ENCODE measurements around the gene CRLF1.

Gene CRLF1

GRCh38 chr19:18647371-18647767, 40.8 kb upstream of the CRLF1 start:
- Histone ChIP-seq H3K9ac (ENCODE audit: low read depth, low read length) (no peak overlapping the region), H3K4me1 (ENCODE audit: control insufficient read depth, insufficient read depth, low read length) (peaks cover 64% of the 10 kb centered on the region), H3K9me3 (replicated peaks; ENCODE audit: low read length) (peaks cover 6% of the 10 kb centered on the region), H3K27me3 (ENCODE audit: control insufficient read depth, insufficient read depth, low read length) (no peaks in the 10 kb centered on the region), H3K36me3 (ENCODE audit: insufficient read depth, low read length) (no peaks in the 10 kb centered on the region), H3K4me2 (ENCODE audit: low read length) (no peak overlapping the region), H3K4me3 (ENCODE audit: low read length) (no peak overlapping the region)

- Histone ChIP-seq H3K27me3 (ENCODE audit: control insufficient read depth, insufficient read depth, low read length) (no peaks in the 10 kb centered on the region), H3K9me3 (replicated peaks; ENCODE audit: low read length) (peaks cover 6% of the 10 kb centered on the region), H3K36me3 (ENCODE audit: insufficient read depth, low read length) (no peaks in the 10 kb centered on the region), H3K4me2 (ENCODE audit: low read length) (no peak overlapping the region), H3K4me3 (ENCODE audit: low read length) (no peak overlapping the region), H3K9ac (ENCODE audit: low read depth, low read length) (no peak overlapping the region), H3K4me1 (ENCODE audit: control insufficient read depth, insufficient read depth, low read length) (peaks cover 61% of the 10 kb centered on the region)
Observed at GRCh38 chr19:18646535-18647370, 40.2 kb upstream of the CRLF1 start.

- peaks cover 44% of the 10 kb centered on the region for H3K4me1 ChIP-seq (ENCODE audit: control insufficient read depth, insufficient read depth, low read length)
Observed at GRCh38 chr19:18645035-18645511, 38.5 kb upstream of the CRLF1 start.

GRCh38 chr19:18644196-18645034, 37.8 kb upstream of the CRLF1 start:
- Histone ChIP-seq H3K36me3 (ENCODE audit: insufficient read depth, low read length) (no peaks in the 10 kb centered on the region), H3K4me3 (ENCODE audit: low read length) (no peak overlapping the region), H3K9ac (ENCODE audit: low read depth, low read length) (no peak overlapping the region), H3K4me1 (ENCODE audit: control insufficient read depth, insufficient read depth, low read length) (peaks cover 38% of the 10 kb centered on the region), H3K4me2 (ENCODE audit: low read length) (peak overlapping the region; percentile 73), H3K9me3 (replicated peaks; ENCODE audit: low read length) (peaks cover 6% of the 10 kb centered on the region), H3K27me3 (ENCODE audit: control insufficient read depth, insufficient read depth, low read length) (no peaks in the 10 kb centered on the region)

More at GRCh38 chr19:18645035-18645511, 38.5 kb upstream of the CRLF1 start:
- Histone ChIP-seq H3K9me3 (replicated peaks; ENCODE audit: low read length) (peaks cover 6% of the 10 kb centered on the region), H3K9ac (ENCODE audit: low read depth, low read length) (no peak overlapping the region), H3K4me2 (ENCODE audit: low read length) (peak overlapping the region; percentile 73), H3K27me3 (ENCODE audit: control insufficient read depth, insufficient read depth, low read length) (no peaks in the 10 kb centered on the region), H3K36me3 (ENCODE audit: insufficient read depth, low read length) (no peaks in the 10 kb centered on the region), H3K4me3 (ENCODE audit: low read length) (no peak overlapping the region)

- Histone ChIP-seq H3K9ac (ENCODE audit: low read depth, low read length) (no peak overlapping the region), H3K4me1 (ENCODE audit: control insufficient read depth, insufficient read depth, low read length) (peaks cover 6% of the 10 kb centered on the region), H3K36me3 (ENCODE audit: insufficient read depth, low read length) (no peaks in the 10 kb centered on the region), H3K9me3 (replicated peaks; ENCODE audit: low read length) (peaks cover 6% of the 10 kb centered on the region), H3K4me2 (ENCODE audit: low read length) (no peak overlapping the region), H3K4me3 (ENCODE audit: low read length) (no peak overlapping the region), H3K27me3 (ENCODE audit: control insufficient read depth, insufficient read depth, low read length) (no peaks in the 10 kb centered on the region)
Observed at GRCh38 chr19:18639706-18640243, 33.2 kb upstream of the CRLF1 start.

- H3K9ac ChIP-seq (ENCODE audit: low read depth, low read length): no peak overlapping the region
- no peaks in the 10 kb centered on the region for H3K9me3 ChIP-seq (replicated peaks; ENCODE audit: low read length)
- H3K4me3 ChIP-seq (ENCODE audit: low read length): peak overlapping the region; percentile 89
- peak overlapping the region; percentile 90 for H3K4me2 ChIP-seq (ENCODE audit: low read length)
- no peaks in the 10 kb centered on the region for H3K27me3 ChIP-seq (ENCODE audit: control insufficient read depth, insufficient read depth, low read length)
- no peaks in the 10 kb centered on the region for H3K4me1 ChIP-seq (ENCODE audit: control insufficient read depth, insufficient read depth, low read length)
- H3K36me3 ChIP-seq (ENCODE audit: insufficient read depth, low read length): no peaks in the 10 kb centered on the region
Observed at GRCh38 chr19:18637673-18638630, 31.4 kb upstream of the CRLF1 start.

GRCh38 chr19:18636969-18637629, 30.5 kb upstream of the CRLF1 start, which contains the start of gene KLHL26:
KLHL26 (plus strand) TSS chr19:18637028; CDS start chr19:18637055, 27 bp downstream.
- Histone ChIP-seq H3K9ac (ENCODE audit: low read depth, low read length) (peak within 1 kb of the TSS; percentile 90), H3K4me3 (ENCODE audit: low read length) (peak within 1 kb of the TSS; percentile 89), H3K27me3 (ENCODE audit: control insufficient read depth, insufficient read depth, low read length) (no peaks in the 10 kb centered on the region), H3K9me3 (replicated peaks; ENCODE audit: low read length) (no peaks in the 10 kb centered on the region), H3K4me2 (ENCODE audit: low read length) (peak within 1 kb of the TSS; percentile 90), H3K36me3 (ENCODE audit: insufficient read depth, low read length) (no peaks in the 10 kb centered on the region), H3K4me1 (ENCODE audit: control insufficient read depth, insufficient read depth, low read length) (no peaks in the 10 kb centered on the region)

GRCh38 chr19:18636183-18636968, 29.8 kb upstream of the CRLF1 start:
- Histone ChIP-seq H3K4me1 (ENCODE audit: control insufficient read depth, insufficient read depth, low read length) (no peaks in the 10 kb centered on the region), H3K27me3 (ENCODE audit: control insufficient read depth, insufficient read depth, low read length) (no peaks in the 10 kb centered on the region), H3K9me3 (replicated peaks; ENCODE audit: low read length) (no peaks in the 10 kb centered on the region), H3K4me2 (ENCODE audit: low read length) (peak overlapping the region; percentile 85), H3K36me3 (ENCODE audit: insufficient read depth, low read length) (no peaks in the 10 kb centered on the region), H3K4me3 (ENCODE audit: low read length) (peak overlapping the region; percentile 89), H3K9ac (ENCODE audit: low read depth, low read length) (peak overlapping the region; percentile 21)

GRCh38 chr19:18635831-18636182, 29.2 kb upstream of the CRLF1 start:
- Histone ChIP-seq H3K4me3 (ENCODE audit: low read length) (no peak overlapping the region), H3K9ac (ENCODE audit: low read depth, low read length) (no peak overlapping the region), H3K9me3 (replicated peaks; ENCODE audit: low read length) (no peaks in the 10 kb centered on the region), H3K27me3 (ENCODE audit: control insufficient read depth, insufficient read depth, low read length) (no peaks in the 10 kb centered on the region), H3K4me1 (ENCODE audit: control insufficient read depth, insufficient read depth, low read length) (no peaks in the 10 kb centered on the region), H3K4me2 (ENCODE audit: low read length) (no peak overlapping the region), H3K36me3 (ENCODE audit: insufficient read depth, low read length) (no peaks in the 10 kb centered on the region)
